ENCODE measurements around the gene PTPN23. TPM values are rescaled to one million over a fixed set of nuclear protein-coding genes. Genes with fewer than 3 reads are reported as not detected.

The PTPN23 gene
- total and polyA plus RNA-seq, 2 of the 8 experiments (the other 6 are each of a cell fraction or from before 2014, with no cell fraction given) = 2.9 to 46.7 TPM

DNA sequence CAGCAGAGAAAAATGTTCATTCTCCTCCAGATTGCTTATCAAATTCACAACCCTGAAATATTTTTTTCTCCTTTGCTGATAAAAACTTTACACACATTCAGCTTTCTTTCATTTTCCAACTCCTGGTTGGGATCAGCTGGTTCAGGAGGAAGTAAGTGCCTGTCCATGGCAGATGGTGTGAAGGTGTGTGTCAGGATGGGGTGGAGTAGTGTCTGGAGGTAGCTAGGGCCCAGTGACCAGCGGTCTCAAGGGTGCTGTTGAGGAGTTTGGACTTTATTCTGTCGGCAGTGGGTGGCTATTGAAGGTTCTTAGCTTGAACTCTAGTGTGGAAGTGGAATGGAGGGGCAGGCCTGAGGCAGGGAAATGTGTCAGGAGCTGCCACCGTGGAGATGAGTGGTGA is 46.9 kb upstream of the PTPN23 start:
- H3K23me2 ChIP-seq (ENCODE audit: low read depth, low read length) = no peaks in the 10 kb centered on the region
- H3K79me2 ChIP-seq (ENCODE audit: control insufficient read depth in 1 of 2, insufficient read depth in 2 of 2, low read length in 2 of 2) = no peaks in the 10 kb centered on the region
- TF ChIP-seq RFX5 (IDR thresholded peaks at IDR 0.05; ENCODE audit: borderline replicate concordance, low read depth, low read length) (no peak), SP4 (IDR thresholded peaks at IDR 0.05; ENCODE audit: low read length) (no peak), SIRT6 (IDR thresholded peaks at IDR 0.05; ENCODE audit: low read length) (no peak), NRF1 (IDR thresholded peaks at IDR 0.05; ENCODE audit: low read depth, low read length) (no peak), POLR2A (IDR thresholded peaks at IDR 0.05; ENCODE audit: control extremely low read depth in 1 of 2, low read depth in 2 of 2, low read length in 2 of 2) (no peak), FOSL1 (IDR thresholded peaks at IDR 0.05; ENCODE audit: insufficient read depth, low read depth, low read length) (no peak), GABPA (IDR thresholded peaks at IDR 0.05; ENCODE audit: borderline replicate concordance, insufficient read depth, low read length) (no peak), NANOG (IDR thresholded peaks at IDR 0.05; ENCODE audit: insufficient read depth, low read depth, low read length, poor library complexity, severe bottlenecking) (no peak), CHD2 (IDR thresholded peaks at IDR 0.05; ENCODE audit: low read length) (no peak), TBP (IDR thresholded peaks at IDR 0.05; ENCODE audit: low read depth, low read length) (no peak), HDAC6 (IDR thresholded peaks at IDR 0.05; ENCODE audit: low read depth, low read length) (no peak), JUND (IDR thresholded peaks at IDR 0.05; ENCODE audit: low read length) (no peak), CBX8 (IDR thresholded peaks at IDR 0.05; ENCODE audit: borderline replicate concordance, low read depth, low read length) (no peak), RAD21 (IDR thresholded peaks at IDR 0.05 in 1 of 2, conservative IDR thresholded peaks at IDR 0.05 in 1 of 2; ENCODE audit: low read depth in 2 of 2, low read length in 2 of 2) (no peak), BCL11A (IDR thresholded peaks at IDR 0.05; ENCODE audit: low read depth in 2 of 2, low read length in 2 of 2) (no peak), JUN (IDR thresholded peaks at IDR 0.05; ENCODE audit: low read depth, low read length) (no peak)
- H2AK5ac ChIP-seq (ENCODE audit: low read depth, low read length) = no peak overlapping the region
- CTCF ChIA-PET (ENCODE audit: partially characterized antibody) = interaction anchor here (0.7 to 1.6 kb wide), 4 partner anchors 9 to 115 kb away, joined by 3 to 6 read pairs (median 4); no protein-coding TSS in a partner anchor
- H2AFZ ChIP-seq (ENCODE audit: low read length) = no peak overlapping the region
- H3K4ac ChIP-seq (replicated peaks; ENCODE audit: insufficient read length, low read depth, low read length) = no peak overlapping the region
- H2BK5ac ChIP-seq (ENCODE audit: low read depth, low read length) = no peak overlapping the region
- H3K14ac ChIP-seq (ENCODE audit: insufficient read length) = no peak overlapping the region
- no peak overlapping the region for H3K9ac ChIP-seq (replicated peaks in 1 of 4; ENCODE audit: extremely low read depth in 1 of 4, low read depth in 3 of 4, low read length in 3 of 4)
- H2BK15ac ChIP-seq (ENCODE audit: low read length) = no peak overlapping the region
- no peak overlapping the region for H3K18ac ChIP-seq (ENCODE audit: extremely low read depth, low read length)
- no peak overlapping the region for H3K27ac ChIP-seq (ENCODE audit: low read depth, low read length)
- H4K91ac ChIP-seq (replicated peaks; ENCODE audit: insufficient read length, low read length) = no peak overlapping the region
- no peak overlapping the region for H2BK120ac ChIP-seq (replicated peaks; ENCODE audit: low read depth, low read length)
- no peak overlapping the region for H2BK12ac ChIP-seq (ENCODE audit: low read depth, low read length)
- no peaks in the 10 kb centered on the region; the same call in 1 of the 2 replicates for H3K79me1 ChIP-seq (ENCODE audit: low read depth, low read length)
- no peaks in the 10 kb centered on the region for H3K9me3 ChIP-seq (ENCODE audit: insufficient read depth in 2 of 2, low read depth in 1 of 2, low read length in 1 of 2)
- no peak for DNase-seq (ENCODE audit: low read depth in 1 of 2, low spot score in 2 of 2)
- H3K56ac ChIP-seq (replicated peaks; ENCODE audit: insufficient read length, low read depth, low read length) = no peak overlapping the region
- H4K20me1 ChIP-seq (replicated peaks in 1 of 2; ENCODE audit: control insufficient read depth in 1 of 2, insufficient read depth in 2 of 2, low read length in 2 of 2) = peaks cover 0 to 1% of the 10 kb centered on the region in 2 experiments
- H2BK20ac ChIP-seq (ENCODE audit: low read length) = no peak overlapping the region
- H4K5ac ChIP-seq (ENCODE audit: insufficient read length, low read depth, low read length) = no peak overlapping the region
- H3K4me1 ChIP-seq (replicated peaks in 1 of 4; ENCODE audit: control insufficient read depth in 3 of 4, insufficient read depth in 4 of 4, low read length in 3 of 4) = no peaks in the 10 kb centered on the region
- POLR2A ChIA-PET (ENCODE audit: partially characterized antibody) = interaction anchor here (1.4 kb wide), 1 partner anchor 11 kb away, joined by 3 read pairs; no protein-coding TSS in a partner anchor
- no peak for FAIRE-seq
- no peak overlapping the region for H4K8ac ChIP-seq (ENCODE audit: extremely low read depth, insufficient read depth, low read length)
- WGBS, 2 experiments (ENCODE audit: extremely low coverage in 1 of 2, insufficient coverage in 1 of 2, insufficient read length in 1 of 2, insufficient replicate concordance in 2 of 2, low coverage in 1 of 2, low lambda C conversion rate in 2 of 2, missing lambda C conversion rate in 1 of 2) = 90% methylated on average over 3 of the region's 3 CpGs; no CpG with 5 or more reads in 1 of the 2 experiments
- peaks cover 8 to 66% (median 49%) of the 10 kb centered on the region in 4 experiments for H3K36me3 ChIP-seq (ENCODE audit: control insufficient read depth in 2 of 4, insufficient read depth in 4 of 4, low read length in 3 of 4)
- no peak overlapping the region for H3K4me3 ChIP-seq (ENCODE audit: extremely low read depth in 1 of 4, insufficient read depth in 2 of 4, low read depth in 3 of 4, low read length in 4 of 4)
- H3K23ac ChIP-seq (ENCODE audit: insufficient read length) = no peak overlapping the region
- H3K4me2 ChIP-seq (ENCODE audit: insufficient read depth in 1 of 2, low read depth in 2 of 2, low read length in 2 of 2) = no peak overlapping the region
- no peaks in the 10 kb centered on the region for H3K27me3 ChIP-seq (replicated peaks in 1 of 4; ENCODE audit: control insufficient read depth in 3 of 4, extremely low read depth in 1 of 4, insufficient read depth in 3 of 4, low read length in 3 of 4)
